WTC11 (cell line): Measurements from ENCODE around the gene STEAP1B. TPM values are rescaled to one million over a fixed set of nuclear protein-coding genes. Genes with fewer than 3 reads are reported as not detected.

Source experiments
- ATAC-seq: fragments of 200-7000 bp; cut with Tn5 transposase; 2 replicates; pipeline ENCODE4 v1.10.0; 2021; ENCODE audit warnings: mild to moderate bottlenecking, moderate library complexity
- CTCF ChIA-PET: fragments of 300-600 bp; sonication (Branson Sonifier 250); formaldehyde crosslinking; loops from one replicate; lab custom pipeline; 2021; ENCODE audit warnings: antibody characterized with exemption; lab: Charles Lee
- POLR2A ChIA-PET: fragments of 350-600 bp; sonication (Branson Sonifier 250); formaldehyde crosslinking; loops from one replicate; lab custom pipeline; 2021; ENCODE audit warnings: antibody characterized with exemption; lab: Charles Lee
- DNase-seq: peaks from one replicate; pipeline ENCODE4 v3.0.0; 2021; ENCODE audit warnings: low spot score
- H3K27ac Mint-ChIP-seq: 2 replicates; pipeline ENCODE4 v1.8.0; 2021; ENCODE audit warnings: mixed read lengths
- H3K27me3 Mint-ChIP-seq: 2 replicates; pipeline ENCODE4 v1.8.0; 2021; ENCODE audit warnings: low read depth, mild to moderate bottlenecking, moderate library complexity, mixed read lengths
- H3K36me3 Mint-ChIP-seq: 2 replicates; pipeline ENCODE4 v1.8.0; 2021; ENCODE audit warnings: mixed read lengths
- H3K4me1 Mint-ChIP-seq: 2 replicates; pipeline ENCODE4 v1.8.0; 2022; ENCODE audit warnings: mixed read lengths
- H3K4me3 Mint-ChIP-seq: 2 replicates; pipeline ENCODE4 v1.8.0; 2021; ENCODE audit warnings: mild to moderate bottlenecking, moderate library complexity, mixed read lengths
- H3K9me3 Mint-ChIP-seq: 2 replicates; pipeline ENCODE4 v1.8.0; 2021; ENCODE audit warnings: mixed read lengths
- ATF2 ChIP-seq: sonication (generic); formaldehyde crosslinking; IDR thresholded peaks from 2 replicates; pipeline ENCODE4 v1.8.1; 2022; ENCODE audit warnings: low read depth, missing genetic modification reagents, borderline replicate concordance
- EMX1 ChIP-seq: fragments of 250-450 bp; sonication (Bioruptor Pico); IDR thresholded peaks from 2 replicates; pipeline ENCODE4 v1.8.0; 2021; ENCODE audit warnings: mild to moderate bottlenecking
- ETV6 ChIP-seq: sonication (generic); formaldehyde crosslinking; IDR thresholded peaks from 2 replicates; pipeline ENCODE4 v1.8.1; 2022; ENCODE audit warnings: mild to moderate bottlenecking, missing genetic modification reagents
- FOXJ3 ChIP-seq: sonication (generic); formaldehyde crosslinking; IDR thresholded peaks from 2 replicates; pipeline ENCODE4 v1.9.0; 2021; ENCODE audit warnings: missing genetic modification reagents, mild to moderate bottlenecking, borderline replicate concordance
- GABPB1 ChIP-seq: sonication (generic); formaldehyde crosslinking; IDR thresholded peaks from 2 replicates; pipeline ENCODE4 v1.8.1; 2023; ENCODE audit warnings: mild to moderate bottlenecking, missing genetic modification reagents
- HMGA2 ChIP-seq: fragments of 250-450 bp; sonication (Bioruptor Pico); IDR thresholded peaks from 2 replicates; pipeline ENCODE4 v1.4.0; 2021; ENCODE audit warnings: mild to moderate bottlenecking, moderate library complexity
- HMGXB4 ChIP-seq: sonication (generic); formaldehyde crosslinking; IDR thresholded peaks from 2 replicates; pipeline ENCODE4 v1.8.1; 2023; ENCODE audit warnings: mild to moderate bottlenecking, moderate library complexity, missing genetic modification reagents
- MXD4 ChIP-seq: fragments of 250-450 bp; sonication (Bioruptor Pico); IDR thresholded peaks from 2 replicates; pipeline ENCODE4 v1.8.0; 2021; ENCODE audit warnings: mild to moderate bottlenecking, moderate library complexity, borderline replicate concordance
- MYBL2 ChIP-seq: sonication (generic); formaldehyde crosslinking; IDR thresholded peaks from 2 replicates; pipeline ENCODE4 v1.8.1; 2023; ENCODE audit warnings: mild to moderate bottlenecking, moderate library complexity, missing genetic modification reagents
- NR3C1 ChIP-seq: sonication (generic); formaldehyde crosslinking; conservative IDR thresholded peaks from 2 replicates; pipeline ENCODE4 v1.8.1; 2023; ENCODE audit warnings: low read depth, mild to moderate bottlenecking, missing genetic modification reagents
- RELA ChIP-seq: sonication (generic); formaldehyde crosslinking; IDR thresholded peaks from 2 replicates; pipeline ENCODE4 v1.8.1; 2022; ENCODE audit warnings: missing genetic modification reagents, mild to moderate bottlenecking, borderline replicate concordance
- ZNF317 ChIP-seq: sonication (generic); formaldehyde crosslinking; IDR thresholded peaks from 2 replicates; pipeline ENCODE4 v1.8.1; 2023; ENCODE audit warnings: low read depth, mild to moderate bottlenecking, moderate library complexity, missing genetic modification reagents, borderline replicate concordance
- ZNF423 ChIP-seq: fragments of 250-450 bp; sonication (Bioruptor Pico); IDR thresholded peaks from 2 replicates; pipeline ENCODE4 v2.1.2; 2022; ENCODE audit warnings: mild to moderate bottlenecking, moderate library complexity
- total RNA-seq: library from RNA; stranded (reverse); gene quantifications from 3 replicates; pipeline ENCODE4 v1.2.3, GENCODE V29; 2021
- TF ChIP-seq, protein P1 (sequence below): sonication (generic); formaldehyde crosslinking; IDR thresholded peaks from 2 replicates; pipeline ENCODE4 v1.8.1; 2023; ENCODE audit warnings: mild to moderate bottlenecking, missing genetic modification reagents, moderate library complexity
- TF ChIP-seq, protein P2 (sequence below): sonication (generic); formaldehyde crosslinking; IDR thresholded peaks from 2 replicates; pipeline ENCODE4 v1.8.1; 2022; ENCODE audit warnings: mild to moderate bottlenecking, moderate library complexity, missing genetic modification reagents

STEAP1B gene
- total RNA-seq, 1 experiment from 2014 or later, result 5.5 TPM

- TF ChIP-seq HMGA2 (no peak), ATF2 (CRISPR knock-in tag) (no peak), EMX1 (CRISPR knock-in tag) (no peak), MXD4 (CRISPR knock-in tag) (no peak)
- TF ChIP-seq, protein P1, sequence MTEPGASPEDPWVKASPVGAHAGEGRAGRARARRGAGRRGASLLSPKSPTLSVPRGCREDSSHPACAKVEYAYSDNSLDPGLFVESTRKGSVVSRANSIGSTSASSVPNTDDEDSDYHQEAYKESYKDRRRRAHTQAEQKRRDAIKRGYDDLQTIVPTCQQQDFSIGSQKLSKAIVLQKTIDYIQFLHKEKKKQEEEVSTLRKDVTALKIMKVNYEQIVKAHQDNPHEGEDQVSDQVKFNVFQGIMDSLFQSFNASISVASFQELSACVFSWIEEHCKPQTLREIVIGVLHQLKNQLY, result no peak
Measured at GRCh38 chr7:22445853-22446252, 54.1 kb downstream of the STEAP1B start (continued).

- DNase-seq, result peak; percentile 52
- Mint-ChIP-seq H3K36me3 (no peaks in the 10 kb centered on the region), H3K4me1 (peaks cover 37% of the 10 kb centered on the region), H3K27me3 (no peaks in the 10 kb centered on the region), H3K9me3 (no peaks in the 10 kb centered on the region), H3K27ac (peak overlapping the region; percentile 79), H3K4me3 (no peak overlapping the region)
- POLR2A ChIA-PET, result interaction anchor here (1.2 kb wide), 1 partner anchor 12 kb away, joined by 3 read pairs; no protein-coding TSS in a partner anchor
- CTCF ChIA-PET, result interaction anchor here (0.6 to 1.5 kb wide), 7 partner anchors 15 to 738 kb away, joined by 3 to 12 read pairs (median 3); partner anchors contain the start of gene STEAP1B
- ATAC-seq, result peak; percentile 81
- no peak for TF ChIP-seq MYBL2 (CRISPR knock-in tag)
- 0 out of 2 replicates have a peak, but pooled peaks have one; percentile 22 for TF ChIP-seq HMGXB4
- no peak for TF ChIP-seq FOXJ3
- TF ChIP-seq, protein P2, sequence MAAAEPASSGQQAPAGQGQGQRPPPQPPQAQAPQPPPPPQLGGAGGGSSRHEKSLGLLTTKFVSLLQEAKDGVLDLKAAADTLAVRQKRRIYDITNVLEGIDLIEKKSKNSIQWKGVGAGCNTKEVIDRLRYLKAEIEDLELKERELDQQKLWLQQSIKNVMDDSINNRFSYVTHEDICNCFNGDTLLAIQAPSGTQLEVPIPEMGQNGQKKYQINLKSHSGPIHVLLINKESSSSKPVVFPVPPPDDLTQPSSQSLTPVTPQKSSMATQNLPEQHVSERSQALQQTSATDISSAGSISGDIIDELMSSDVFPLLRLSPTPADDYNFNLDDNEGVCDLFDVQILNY (CRISPR knock-in tag), result peak; percentile 79; the same call in 1 of the 2 replicates
- no peak for TF ChIP-seq RELA (CRISPR knock-in tag)
- 0 out of 2 replicates have a peak, but pooled peaks have one; percentile 14 for TF ChIP-seq ZNF423
- 0 out of 2 replicates have a peak, but pooled peaks have one; percentile 13 for TF ChIP-seq ZNF317
- TF ChIP-seq ETV6 (CRISPR knock-in tag), result peak; percentile 88
Measured at GRCh38 chr7:22445140-22445743, 54.7 kb downstream of the STEAP1B start.

DNA sequence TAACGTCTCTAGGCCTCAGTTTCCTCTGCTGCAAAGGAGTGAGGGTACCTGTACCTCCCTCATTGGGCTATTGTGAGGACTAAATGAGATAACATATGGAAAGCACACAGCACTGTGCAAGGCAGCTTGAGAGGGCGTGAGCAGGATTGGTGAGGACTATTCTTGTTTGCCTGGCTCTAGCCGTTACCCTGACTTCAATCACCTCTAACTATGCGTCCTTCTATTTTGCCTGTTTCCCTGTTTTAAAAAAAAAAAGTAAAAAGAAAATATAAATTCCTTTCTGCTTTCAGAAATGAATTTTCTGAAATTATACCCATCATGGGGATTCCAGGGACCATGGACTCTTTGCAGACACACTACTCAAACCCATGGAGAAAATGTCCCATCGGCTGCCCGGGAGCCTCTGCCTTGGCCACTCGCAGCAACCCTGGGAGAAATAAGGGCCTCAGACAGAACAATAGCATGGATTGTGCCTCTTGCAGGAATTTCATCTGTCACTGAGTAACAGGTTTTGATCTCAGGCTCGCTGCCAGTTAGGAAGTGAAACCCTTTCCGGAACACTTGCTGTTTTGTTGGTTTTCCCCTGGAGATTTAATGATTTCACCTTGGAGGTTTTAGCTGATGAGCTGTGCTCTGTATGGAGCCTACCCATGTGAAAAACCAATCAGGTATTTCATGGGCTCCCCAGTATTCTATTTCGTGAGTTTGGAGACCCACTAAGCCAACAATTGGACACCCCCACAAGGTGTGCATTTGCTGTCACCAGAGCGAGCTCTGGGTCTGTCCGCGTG lies 55.6 kb downstream of the STEAP1B start:
- 0 out of 2 replicates have a peak, but pooled peaks have one; percentile 17 for TF ChIP-seq GABPB1
- no peak for TF ChIP-seq NR3C1 (CRISPR knock-in tag)
- H3K4me1 Mint-ChIP-seq, result peaks cover 37% of the 10 kb centered on the region
- H3K27ac Mint-ChIP-seq, result no peak overlapping the region; the same call in 1 of the 2 replicates
- ATAC-seq, result no peak
- no peak for DNase-seq
- no peak overlapping the region for H3K4me3 Mint-ChIP-seq
- CTCF ChIA-PET, result interaction anchor here (1.0 to 2.6 kb wide), 3 partner anchors 8 to 251 kb away, joined by 3 to 17 read pairs (median 4); partner anchors contain the start of gene STEAP1B
- H3K36me3 Mint-ChIP-seq, result no peaks in the 10 kb centered on the region
- no peaks in the 10 kb centered on the region for H3K27me3 Mint-ChIP-seq
- POLR2A ChIA-PET, result interaction anchor here (1.2 kb wide), 1 partner anchor 12 kb away, joined by 3 read pairs; no protein-coding TSS in a partner anchor
- H3K9me3 Mint-ChIP-seq, result no peaks in the 10 kb centered on the region
